IMR-90 (cell line): ENCODE data around the gene PAX5.

ENCODE experiments used
- BHLHE40 ChIP-seq: fragments of 150-350 bp; IDR thresholded peaks from 2 replicates; pipeline ENCODE4 v1.6.1; 2016; ENCODE audit warnings: mild to moderate bottlenecking, low read depth, low read length
- CEBPB ChIP-seq: IDR thresholded peaks from 2 replicates; pipeline ENCODE4 v1.6.1; 2012; ENCODE audit warnings: low read depth, low read length, improper control_type of control experiment
- CHD1 ChIP-seq: IDR thresholded peaks from 2 replicates; pipeline ENCODE4 v1.6.1; 2012; ENCODE audit warnings: low read depth, low read length, improper control_type of control experiment
- CTCF ChIP-seq: conservative IDR thresholded peaks from 2 replicates; pipeline ENCODE4 v1.5.1; 2012; ENCODE audit warnings: mild to moderate bottlenecking, low read depth, low read length, improper control_type of control experiment
- ELK1 ChIP-seq: fragments of 150-350 bp; IDR thresholded peaks from 2 replicates; pipeline ENCODE4 v1.6.1; 2016; ENCODE audit warnings: low read depth, mild to moderate bottlenecking, low read length, moderate library complexity, borderline replicate concordance
- MAFK ChIP-seq: IDR thresholded peaks from 2 replicates; pipeline ENCODE4 v1.6.1; 2012; ENCODE audit warnings: low read depth, low read length, improper control_type of control experiment
- MAZ ChIP-seq: IDR thresholded peaks from 2 replicates; pipeline ENCODE4 v1.6.1; 2012; ENCODE audit warnings: low read depth, mild to moderate bottlenecking, low read length, improper control_type of control experiment, moderate library complexity, borderline replicate concordance
- MXI1 ChIP-seq: IDR thresholded peaks from 2 replicates; pipeline ENCODE4 v1.6.1; 2012; ENCODE audit warnings: low read depth, mild to moderate bottlenecking, low read length, moderate library complexity, borderline replicate concordance
- NFE2L2 ChIP-seq: fragments of 150-350 bp; IDR thresholded peaks from 2 replicates; pipeline ENCODE4 v1.6.1; 2016; ENCODE audit warnings: low read depth, mild to moderate bottlenecking, low read length
- POLR2A ChIP-seq: IDR thresholded peaks from 2 replicates; pipeline ENCODE4 v1.6.1; 2012; ENCODE audit warnings: mild to moderate bottlenecking, low read depth, low read length
- RFX5 ChIP-seq: IDR thresholded peaks from 2 replicates; pipeline ENCODE4 v1.8.0; 2012; ENCODE audit warnings: low read depth, mild to moderate bottlenecking, low read length, moderate library complexity
- SMC3 ChIP-seq: fragments of 150-350 bp; IDR thresholded peaks from 2 replicates; pipeline ENCODE4 v1.6.1; 2016; ENCODE audit warnings: low read depth, mild to moderate bottlenecking, antibody characterized with exemption, low read length, moderate library complexity
- USF2 ChIP-seq: fragments of 150-350 bp; IDR thresholded peaks from 2 replicates; pipeline ENCODE4 v1.6.1; 2017; ENCODE audit warnings: mild to moderate bottlenecking, antibody characterized with exemption, low read length, low read depth

- TF ChIP-seq POLR2A (no peak), SMC3 (no peak), MAFK (no peak), CTCF (no peak), CHD1 (no peak), USF2 (no peak), CEBPB (no peak), BHLHE40 (no peak), MXI1 (no peak), ELK1 (no peak), RFX5 (no peak), MAZ (no peak), NFE2L2 (no peak)
These were observed 4.9 kb upstream of the PAX5 start for GRCh38 chr9:37038943-37039464.
